CD14-positive monocyte (primary cell): ENCODE data around the gene IL4R. TPM values are rescaled to one million over a fixed set of nuclear protein-coding genes. Genes with fewer than 3 reads are reported as not detected.
"Not testable (repeated sequence)": the region's sequence is repeated elsewhere in the genome, so short reads cannot be mapped to it uniquely, and the experiment has no call there.

Source experiments
- DNase-seq, 3 donors: peaks; one replicate each; pipeline ENCODE4 v3.0.0-alpha.2; 2011 to 2022
- H2AFZ ChIP-seq: 2 replicates; pipeline ENCODE4 v1.6.0; 2012; ENCODE audit warnings: mild to moderate bottlenecking, low read depth, low read length, inconsistent platforms; ENCODE audit not compliant: insufficient read depth, poor library complexity, severe bottlenecking
- H3K27ac ChIP-seq, 2 donors: 1 replicate in 1 of 2; 2 replicates in 1 of 2; pipeline ENCODE4 v1.5.1; 2012 to 2013; ENCODE audit warnings: low read length in 2 of 2, control low read depth in 1 of 2, inconsistent platforms in 1 of 2, low read depth in 1 of 2, mild to moderate bottlenecking in 1 of 2
- H3K27me3 ChIP-seq, 2 donors: one replicate each; pipeline versions ENCODE4 v1.6.0 to v1.6.1; 2011 to 2013; ENCODE audit warnings: low read length in 2 of 2; ENCODE audit not compliant: control insufficient read depth in 2 of 2, insufficient read depth in 2 of 2
- H3K36me3 ChIP-seq, 2 donors: replicated peaks in 1 of 2; 1 replicate in 1 of 2; 2 replicates in 1 of 2; pipeline versions ENCODE4 v1.5.1 to v1.6.1; 2012 to 2013; ENCODE audit warnings: low read length in 2 of 2, control low read depth in 1 of 2, inconsistent platforms in 1 of 2, mild to moderate bottlenecking in 1 of 2; ENCODE audit not compliant: insufficient read depth in 2 of 2, control insufficient read depth in 1 of 2
- H3K4me1 ChIP-seq, 2 donors: 1 replicate in 1 of 2; 2 replicates in 1 of 2; pipeline versions ENCODE4 v1.5.1 to v1.6.1; 2012 to 2013; ENCODE audit warnings: low read length in 2 of 2, control low read depth in 1 of 2, inconsistent platforms in 1 of 2, mild to moderate bottlenecking in 1 of 2, moderate library complexity in 1 of 2; ENCODE audit not compliant: insufficient read depth in 2 of 2, control insufficient read depth in 1 of 2
- H3K4me2 ChIP-seq: replicated peaks from 2 replicates; pipeline ENCODE3; 2012; ENCODE audit warnings: low read length, moderate library complexity, mild to moderate bottlenecking; ENCODE audit not compliant: poor library complexity, severe bottlenecking; ENCODE audit errors: extremely low read depth
- H3K4me3 ChIP-seq, 3 experiments: fragments of 200-600 bp in 1 of 3; sonication (generic) in 1 of 3; replicated peaks in 1 of 3; 1 replicate in 2 of 3; 2 replicates in 1 of 3; pipeline ENCODE4 v1.5.1; 2011 to 2013; ENCODE audit warnings: low read length in 3 of 3, mild to moderate bottlenecking in 3 of 3, control low read depth in 2 of 3, low read depth in 2 of 3, inconsistent platforms in 1 of 3, moderate library complexity in 1 of 3
- H3K79me2 ChIP-seq: 2 replicates; pipeline ENCODE4 v1.6.0; 2012; ENCODE audit warnings: mild to moderate bottlenecking, control low read depth, inconsistent platforms, low read length, moderate library complexity; ENCODE audit not compliant: insufficient read depth
- H3K9ac ChIP-seq: 2 replicates; pipeline ENCODE4 v1.6.0; 2017; ENCODE audit warnings: low read length, mild to moderate bottlenecking; ENCODE audit not compliant: insufficient read depth, poor library complexity, severe bottlenecking
- H3K9me3 ChIP-seq, 2 donors: replicated peaks in 1 of 2; 1 replicate in 1 of 2; 2 replicates in 1 of 2; pipeline versions ENCODE4 v1.5.1 to v1.6.1; 2012 to 2013; ENCODE audit warnings: low read length in 2 of 2, control low read depth in 1 of 2; ENCODE audit not compliant: control insufficient read depth in 1 of 2, insufficient read depth in 1 of 2
- H4K20me1 ChIP-seq: 2 replicates; pipeline ENCODE4 v1.6.0; 2012; ENCODE audit warnings: mild to moderate bottlenecking, low read length, control low read depth, moderate library complexity; ENCODE audit not compliant: insufficient read depth
- H3K27ac Mint-ChIP-seq, 7 donors: one replicate each; pipeline ENCODE4 v1.8.0; 2020; ENCODE audit warnings: mild to moderate bottlenecking in 7 of 7, mixed read lengths in 7 of 7, moderate library complexity in 6 of 7, inconsistent platforms in 2 of 7
- H3K27me3 Mint-ChIP-seq, 3 donors: one replicate each; pipeline ENCODE4 v1.8.0; 2021 to 2022; ENCODE audit warnings: low read depth in 3 of 3, mild to moderate bottlenecking in 3 of 3, mixed read lengths in 3 of 3, moderate library complexity in 3 of 3, inconsistent platforms in 1 of 3
- H3K36me3 Mint-ChIP-seq, 2 donors: one replicate each; pipeline ENCODE4 v1.8.0; 2020; ENCODE audit warnings: mixed read lengths in 2 of 2, inconsistent platforms in 1 of 2, mild to moderate bottlenecking in 1 of 2
- H3K4me1 Mint-ChIP-seq: one replicate; pipeline ENCODE4 v1.8.0; 2020; ENCODE audit warnings: mild to moderate bottlenecking, mixed read lengths
- H3K4me3 Mint-ChIP-seq, 2 donors: one replicate each; pipeline ENCODE4 v1.8.0; 2020; ENCODE audit warnings: mild to moderate bottlenecking in 2 of 2, mixed read lengths in 2 of 2, moderate library complexity in 1 of 2
- H3K9me3 Mint-ChIP-seq, 7 donors: one replicate each; pipeline ENCODE4 v1.8.0; 2020 to 2022; ENCODE audit warnings: mixed read lengths in 7 of 7, mild to moderate bottlenecking in 6 of 7, moderate library complexity in 6 of 7, inconsistent platforms in 2 of 7
- CTCF ChIP-seq: fragments of 200-600 bp; IDR thresholded peaks from one replicate; pipeline ENCODE4 v1.8.0; 2022; ENCODE audit warnings: antibody characterized with exemption, mild to moderate bottlenecking
- whole genome bisulfite sequencing: methylation state at CpG from one replicate; pipeline ENCODE4 v1.1.5; 2013; ENCODE audit warnings: missing lambda C conversion rate; ENCODE audit not compliant: insufficient coverage; 5-methylcytosine and 5-hydroxymethylcytosine counted together
- intact Hi-C, 2 donors: fragments of 100-400 bp; cut with micrococcal nuclease; formaldehyde crosslinking; loops; one replicate each; pipeline versions ENCODE4 v1.15.0 to v1.15.1; 2023
- polyA plus RNA-seq, 3 donors: library from polyadenylated mRNA; depleted of rRNA in 1 of 3; unstranded in 2 of 3; stranded (reverse) in 1 of 3; fragments of 300-500 nt in 2 of 3; fragments of >200 nt in 1 of 3; fragmentation: Illumina TruSeq in 2 of 3; gene quantifications; 1 replicate in 2 of 3; 2 replicates in 1 of 3; pipeline ENCODE4 v1.2.3, GENCODE V29; 2012 to 2021

IL4R gene
- polyA plus RNA-seq, 3 donors: 25.1 to 80.4 (median 35.6) TPM

- Mint-ChIP-seq H3K27me3 (peaks cover 0 to 3% (median 2%) of the 10 kb centered on the region in 3 donors), H3K36me3 (peaks cover 55 to 63% of the 10 kb centered on the region in 2 donors), H3K27ac (peak overlapping the region in 6 of 7 donors; percentile 63 to 85 (median 74)), H3K9me3 (peaks cover 0 to 3% (median 0%) of the 10 kb centered on the region in 7 donors), H3K4me1 (peaks cover 70% of the 10 kb centered on the region), H3K4me3 (no peak overlapping the region)
- intact Hi-C loops: loop anchor here in 1 of 2 donors (10.0 kb wide), 1 partner anchor 76 kb away; the partner anchor contains the start of gene IL21R
- DNase-seq: no peak
- Histone ChIP-seq H3K27ac (peak overlapping the region; percentile 8 to 65), H3K9me3 (no peaks in the 10 kb centered on the region), H4K20me1 (peaks cover 26% of the 10 kb centered on the region), H3K79me2 (peaks cover 97% of the 10 kb centered on the region), H3K4me3 (no peak overlapping the region), H3K27me3 (no peaks in the 10 kb centered on the region), H3K36me3 (peaks cover 29 to 33% of the 10 kb centered on the region in 2 donors), H2AFZ (no peak overlapping the region), H3K4me2 (no peak overlapping the region), H3K4me1 (peaks cover 34 to 73% of the 10 kb centered on the region in 2 donors), H3K9ac (no peak overlapping the region)
- TF ChIP-seq CTCF: no peak
- 86% methylated on average over 1 of the region's 5 CpGs for WGBS
Measured at GRCh38 chr16:27328937-27329336, 15.2 kb downstream of the IL4R start.

GRCh38 chr16:27329376-27330079, 15.8 kb downstream of the IL4R start:
- DNase-seq, H3K27me3 Mint-ChIP-seq, H3K4me3 ChIP-seq, H2AFZ ChIP-seq, H3K9me3 Mint-ChIP-seq, H3K4me2 ChIP-seq, H3K27me3 ChIP-seq, H3K9me3 ChIP-seq, H3K4me3 Mint-ChIP-seq, H3K9ac ChIP-seq: not testable (repeated sequence)
- peak overlapping the region in 6 of 7 donors; percentile 63 to 85 (median 74) for H3K27ac Mint-ChIP-seq
- Histone ChIP-seq H3K4me1 (peaks cover 34 to 68% of the 10 kb centered on the region in 2 donors), H4K20me1 (peaks cover 28% of the 10 kb centered on the region), H3K36me3 (peaks cover 35% of the 10 kb centered on the region in 2 donors), H3K79me2 (peaks cover 97% of the 10 kb centered on the region), H3K27ac (peak overlapping the region in 1 of 2 donors; percentile 65)
- intact Hi-C loops: loop anchor here in 1 of 2 donors (10.0 kb wide), 1 partner anchor 75 kb away; the partner anchor contains the start of gene IL21R
- H3K36me3 Mint-ChIP-seq: peaks cover 56 to 64% of the 10 kb centered on the region in 2 donors
- WGBS: 94% methylated on average over 5 of the region's 8 CpGs
- H3K4me1 Mint-ChIP-seq: peaks cover 64% of the 10 kb centered on the region
